BJ (cell line): ENCODE results near the gene CNN2. TPM values are rescaled to one million over a fixed set of nuclear protein-coding genes. Genes with fewer than 3 reads are reported as not detected.

ENCODE experiments used
- CTCF ChIA-PET: fragments of 350-600 bp; formaldehyde crosslinking; extraction: SDS; loops from one replicate; lab custom pipeline; 2021; ENCODE audit warnings: antibody characterized with exemption, inconsistent platforms; lab: Yijun Ruan, JAX
- POLR2A ChIA-PET: fragments of 300-600 bp; sonication (Branson Sonifier 250); formaldehyde crosslinking; extraction: SDS; loops from one replicate; lab custom pipeline; 2021; ENCODE audit warnings: antibody characterized with exemption; lab: Charles Lee
- DNase-seq: peaks from one replicate; pipeline ENCODE4 v3.0.0-alpha.2; 2011; ENCODE audit warnings: low read depth
- H3K27me3 ChIP-seq: 2 replicates; pipeline ENCODE4 v1.6.0; 2011; ENCODE audit warnings: low read length; ENCODE audit not compliant: control insufficient read depth, insufficient read depth
- H3K36me3 ChIP-seq: 2 replicates; pipeline ENCODE4 v1.5.1; 2011; ENCODE audit warnings: low read length; ENCODE audit not compliant: control insufficient read depth, insufficient read depth
- H3K4me3 ChIP-seq: 2 replicates; pipeline ENCODE4 v1.5.1; 2011; ENCODE audit warnings: low read depth, mild to moderate bottlenecking, control low read depth, low read length
- polyA plus RNA-seq: library from polyadenylated mRNA; depleted of rRNA; stranded (reverse); fragments of >200 nt; gene quantifications from 2 replicates; pipeline ENCODE4 v1.2.3, GENCODE V29; 2011
- TF ChIP-seq, protein P1 (sequence below): IDR thresholded peaks from 2 replicates; pipeline ENCODE4 v1.5.1; 2011; ENCODE audit warnings: low read depth, mild to moderate bottlenecking, control low read depth, inconsistent platforms, low read length, moderate library complexity; ENCODE audit not compliant: insufficient read depth

CNN2 gene
- polyA plus RNA-seq, 1 experiment, result 529 TPM

DNA sequence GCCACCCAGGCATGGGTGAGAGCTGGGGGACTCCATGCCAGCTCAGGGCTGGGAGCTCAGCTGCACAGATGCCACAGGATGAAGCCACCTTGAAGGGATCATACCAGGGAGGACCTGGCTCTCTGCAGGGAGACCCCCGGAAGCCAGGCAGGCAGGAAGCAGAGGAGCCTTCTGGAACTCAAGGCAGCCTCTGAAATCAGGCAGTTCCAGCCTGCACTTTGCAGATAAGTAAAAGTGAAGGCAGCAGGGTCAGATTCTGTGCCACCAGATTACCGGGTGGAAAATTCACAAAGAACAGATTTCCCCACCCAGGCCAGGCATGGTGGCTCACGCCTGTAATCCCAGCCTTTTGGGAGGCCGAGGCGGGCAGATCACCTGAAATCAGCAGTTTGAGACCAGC, 8.0 kb upstream of the CNN2 start:
- peaks cover 8% of the 10 kb centered on the region for H3K36me3 ChIP-seq
- ChIA-PET POLR2A (no interaction called here), CTCF (interaction anchor here (0.6 to 1.4 kb wide), 3 partner anchors 35 to 226 kb away, joined by 3 read pairs; partner anchors contain the start of gene WDR18)

GRCh38 chr19:1018932-1019615, 7.3 kb upstream of the CNN2 start:
- TF ChIP-seq, protein P1, sequence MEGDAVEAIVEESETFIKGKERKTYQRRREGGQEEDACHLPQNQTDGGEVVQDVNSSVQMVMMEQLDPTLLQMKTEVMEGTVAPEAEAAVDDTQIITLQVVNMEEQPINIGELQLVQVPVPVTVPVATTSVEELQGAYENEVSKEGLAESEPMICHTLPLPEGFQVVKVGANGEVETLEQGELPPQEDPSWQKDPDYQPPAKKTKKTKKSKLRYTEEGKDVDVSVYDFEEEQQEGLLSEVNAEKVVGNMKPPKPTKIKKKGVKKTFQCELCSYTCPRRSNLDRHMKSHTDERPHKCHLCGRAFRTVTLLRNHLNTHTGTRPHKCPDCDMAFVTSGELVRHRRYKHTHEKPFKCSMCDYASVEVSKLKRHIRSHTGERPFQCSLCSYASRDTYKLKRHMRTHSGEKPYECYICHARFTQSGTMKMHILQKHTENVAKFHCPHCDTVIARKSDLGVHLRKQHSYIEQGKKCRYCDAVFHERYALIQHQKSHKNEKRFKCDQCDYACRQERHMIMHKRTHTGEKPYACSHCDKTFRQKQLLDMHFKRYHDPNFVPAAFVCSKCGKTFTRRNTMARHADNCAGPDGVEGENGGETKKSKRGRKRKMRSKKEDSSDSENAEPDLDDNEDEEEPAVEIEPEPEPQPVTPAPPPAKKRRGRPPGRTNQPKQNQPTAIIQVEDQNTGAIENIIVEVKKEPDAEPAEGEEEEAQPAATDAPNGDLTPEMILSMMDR, result no peak
- H3K36me3 ChIP-seq, result peaks cover 3% of the 10 kb centered on the region
- DNase-seq, result no peak
- peak overlapping the region; percentile 97 for H3K4me3 ChIP-seq
- no peaks in the 10 kb centered on the region for H3K27me3 ChIP-seq
- ChIA-PET CTCF (interaction anchor here (0.6 to 1.4 kb wide), 5 partner anchors 18 to 225 kb away, joined by 3 to 4 read pairs (median 3); partner anchors contain the start of gene WDR18), POLR2A (no interaction called here)

More for the DNA sequence above, 8.0 kb upstream of the CNN2 start:
- TF ChIP-seq, protein P1, result no peak
- no peak for DNase-seq
- no peak overlapping the region for H3K4me3 ChIP-seq
- H3K27me3 ChIP-seq, result no peaks in the 10 kb centered on the region

DNA sequence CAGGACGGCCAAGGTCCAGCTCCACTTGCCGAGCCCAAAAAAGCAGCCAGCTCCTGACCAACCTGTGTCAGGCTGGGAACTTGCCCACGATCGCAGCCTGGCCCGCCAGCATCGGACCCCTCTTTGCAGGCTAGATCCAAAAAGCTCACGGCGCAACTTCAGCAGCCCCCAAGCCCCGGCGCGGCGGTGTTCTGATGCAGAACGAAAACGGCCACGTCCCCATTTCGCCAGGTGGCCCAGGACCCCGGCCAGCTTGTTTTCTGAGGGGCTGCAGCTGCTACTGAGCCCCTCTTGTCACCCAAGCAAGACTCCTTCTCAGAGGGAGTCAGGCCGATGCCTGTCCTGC, 6.8 kb upstream of the CNN2 start:
- POLR2A ChIA-PET, result no interaction called here
- CTCF ChIA-PET, result interaction anchor here (0.7 to 1.4 kb wide), 4 partner anchors 18 to 225 kb away, joined by 3 to 4 read pairs (median 4); partner anchors contain the start of gene WDR18
- H3K36me3 ChIP-seq, result peaks cover 3% of the 10 kb centered on the region

DNA sequence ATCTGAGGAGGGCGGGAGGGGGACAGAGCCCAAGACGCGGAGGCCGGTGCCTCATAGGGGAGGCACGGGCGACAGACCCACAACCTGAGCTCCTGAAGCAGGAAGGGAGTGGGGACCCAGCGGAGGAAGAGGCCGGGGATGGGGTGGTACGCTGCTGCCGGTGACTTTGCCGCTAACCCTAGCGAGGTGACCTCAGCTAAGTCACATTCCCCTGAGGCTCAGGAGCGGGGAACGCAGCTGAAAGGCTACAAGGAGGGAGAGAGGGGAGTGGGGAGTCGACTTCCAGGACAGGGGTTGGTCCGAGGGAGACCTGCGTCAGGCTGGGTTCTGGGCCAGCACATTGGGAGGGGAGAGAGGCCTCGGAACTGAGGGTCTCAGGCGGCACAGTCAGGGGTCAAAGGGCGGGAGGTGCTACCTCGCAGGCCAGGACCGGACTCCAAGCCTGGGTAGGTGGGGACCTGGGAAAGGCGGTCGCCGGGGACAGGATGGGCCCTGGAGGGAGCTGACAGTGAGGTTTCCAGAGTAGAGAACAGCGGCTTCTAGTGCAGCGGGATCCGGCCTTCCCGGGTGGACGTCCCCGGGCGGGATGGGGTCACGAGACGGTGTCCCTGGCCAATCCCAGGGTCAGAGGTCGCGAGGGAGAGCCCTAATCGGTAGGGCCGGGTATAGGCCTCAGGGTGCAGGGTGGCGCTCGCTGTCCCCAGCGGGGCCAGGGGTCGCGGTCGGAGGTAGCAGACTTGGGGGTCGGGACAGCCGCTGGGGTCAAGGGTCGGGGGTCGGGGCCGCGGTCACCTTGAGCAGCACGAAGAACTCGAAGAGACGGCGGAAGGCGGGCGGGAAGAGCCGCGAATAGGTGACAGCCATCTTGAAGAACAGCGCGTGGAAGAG, 6.2 kb upstream of the CNN2 start:
- Histone ChIP-seq H3K36me3 (no peaks in the 10 kb centered on the region; the same call in 1 of the 2 replicates), H3K4me3 (peak overlapping the region; percentile 97), H3K27me3 (no peaks in the 10 kb centered on the region)
- DNase-seq, result no peak
- TF ChIP-seq, protein P1, result no peak
- ChIA-PET CTCF (interaction anchor here (0.7 to 1.2 kb wide), 3 partner anchors 17 to 224 kb away, joined by 3 to 4 read pairs (median 4); no protein-coding TSS in a partner anchor), POLR2A (interaction anchor here (0.6 kb wide), 1 partner anchor 246 kb away, joined by 5 read pairs; no protein-coding TSS in a partner anchor)

More for the DNA sequence above, 6.8 kb upstream of the CNN2 start:
- peak overlapping the region; percentile 97 for H3K4me3 ChIP-seq
- no peaks in the 10 kb centered on the region for H3K27me3 ChIP-seq
- DNase-seq, result no peak
- TF ChIP-seq, protein P1, result no peak
